ENCODE results near the gene ASIC2.

Gene ASIC2

GRCh38 chr17:33028061-33028460 is 265.0 kb downstream of the ASIC2 start:
- DNase-seq = no peak
- H3K9me3 Mint-ChIP-seq = no peaks in the 10 kb centered on the region
- H3K36me3 Mint-ChIP-seq (ENCODE audit: insufficient read depth) = no peaks in the 10 kb centered on the region
- ATAC-seq (replicated peaks) = no peak
- H3K27me3 Mint-ChIP-seq = peaks cover 17 to 49% of the 10 kb centered on the region in 2 donors
- no peak overlapping the region for H3K27ac Mint-ChIP-seq
- no peak overlapping the region for H3K4me3 Mint-ChIP-seq
- no peaks in the 10 kb centered on the region for H3K4me1 Mint-ChIP-seq (ENCODE audit: low read depth in 2 of 2)

GRCh38 chr17:33024688-33025486 is 268.2 kb downstream of the ASIC2 start:
- H3K4me3 Mint-ChIP-seq = no peak overlapping the region
- no peaks in the 10 kb centered on the region for H3K36me3 Mint-ChIP-seq (ENCODE audit: insufficient read depth)
- no peaks in the 10 kb centered on the region for H3K4me1 Mint-ChIP-seq (ENCODE audit: low read depth in 2 of 2)
- no peak overlapping the region for H3K27ac Mint-ChIP-seq
- H3K27me3 Mint-ChIP-seq = peaks cover 12 to 58% of the 10 kb centered on the region in 2 donors
- no peak for DNase-seq
- no peaks in the 10 kb centered on the region for H3K9me3 Mint-ChIP-seq
- ATAC-seq (replicated peaks) = no peak

GRCh38 chr17:33023790-33024189 is 269.3 kb downstream of the ASIC2 start:
- H3K9me3 Mint-ChIP-seq = no peaks in the 10 kb centered on the region
- no peak for DNase-seq
- H3K4me3 Mint-ChIP-seq = no peak overlapping the region
- H3K27ac Mint-ChIP-seq = no peak overlapping the region
- H3K27me3 Mint-ChIP-seq = peaks cover 21 to 68% of the 10 kb centered on the region in 2 donors
- ATAC-seq (replicated peaks) = no peak
- no peaks in the 10 kb centered on the region for H3K36me3 Mint-ChIP-seq (ENCODE audit: insufficient read depth)
- no peaks in the 10 kb centered on the region for H3K4me1 Mint-ChIP-seq (ENCODE audit: low read depth in 2 of 2)

GRCh38 chr17:33021731-33022408 is 271.2 kb downstream of the ASIC2 start:
- H3K36me3 Mint-ChIP-seq (ENCODE audit: insufficient read depth) = no peaks in the 10 kb centered on the region
- H3K4me3 Mint-ChIP-seq = no peak overlapping the region
- no peak for ATAC-seq (replicated peaks)
- H3K27ac Mint-ChIP-seq = no peak overlapping the region
- no peaks in the 10 kb centered on the region for H3K4me1 Mint-ChIP-seq (ENCODE audit: low read depth in 2 of 2)
- H3K9me3 Mint-ChIP-seq = no peaks in the 10 kb centered on the region
- peaks cover 26 to 69% of the 10 kb centered on the region in 2 donors for H3K27me3 Mint-ChIP-seq
- DNase-seq = no peak

GRCh38 chr17:33019161-33019890 is 273.8 kb downstream of the ASIC2 start:
- no peaks in the 10 kb centered on the region for H3K9me3 Mint-ChIP-seq
- peaks cover 24 to 71% of the 10 kb centered on the region in 2 donors for H3K27me3 Mint-ChIP-seq

GRCh38 chr17:33017366-33017765 is 275.7 kb downstream of the ASIC2 start:
- Mint-ChIP-seq H3K4me3 (no peak overlapping the region), H3K27ac (no peak overlapping the region), H3K9me3 (no peaks in the 10 kb centered on the region), H3K36me3 (ENCODE audit: insufficient read depth) (no peaks in the 10 kb centered on the region), H3K27me3 (peaks cover 26 to 79% of the 10 kb centered on the region in 2 donors), H3K4me1 (ENCODE audit: low read depth in 2 of 2) (no peaks in the 10 kb centered on the region)
- DNase-seq = no peak
- no peak for ATAC-seq (replicated peaks)

More at GRCh38 chr17:33019161-33019890, 273.8 kb downstream of the ASIC2 start:
- DNase-seq (no peak), ATAC-seq (replicated peaks) (no peak)
- H3K36me3 Mint-ChIP-seq (ENCODE audit: insufficient read depth) = no peaks in the 10 kb centered on the region
- no peak overlapping the region for H3K27ac Mint-ChIP-seq
- H3K4me3 Mint-ChIP-seq = no peak overlapping the region
- H3K4me1 Mint-ChIP-seq (ENCODE audit: low read depth in 2 of 2) = no peaks in the 10 kb centered on the region

GRCh38 chr17:33016920-33017319 is 276.2 kb downstream of the ASIC2 start:
- H3K4me3 Mint-ChIP-seq = no peak overlapping the region
- H3K36me3 Mint-ChIP-seq (ENCODE audit: insufficient read depth) = no peaks in the 10 kb centered on the region
- DNase-seq (no peak), ATAC-seq (replicated peaks) (no peak)
- no peak overlapping the region for H3K27ac Mint-ChIP-seq
- no peaks in the 10 kb centered on the region for H3K9me3 Mint-ChIP-seq
- no peaks in the 10 kb centered on the region for H3K4me1 Mint-ChIP-seq (ENCODE audit: low read depth in 2 of 2)
- peaks cover 24 to 80% of the 10 kb centered on the region in 2 donors for H3K27me3 Mint-ChIP-seq

GRCh38 chr17:33015716-33016346 is 277.3 kb downstream of the ASIC2 start:
- Mint-ChIP-seq H3K27ac (no peak overlapping the region), H3K4me3 (no peak overlapping the region), H3K27me3 (peaks cover 32 to 91% of the 10 kb centered on the region in 2 donors), H3K4me1 (ENCODE audit: low read depth in 2 of 2) (no peaks in the 10 kb centered on the region), H3K36me3 (ENCODE audit: insufficient read depth) (no peaks in the 10 kb centered on the region), H3K9me3 (no peaks in the 10 kb centered on the region)
- DNase-seq = no peak
- ATAC-seq (replicated peaks) = no peak

GRCh38 chr17:33014751-33015150 is 278.3 kb downstream of the ASIC2 start:
- DNase-seq (no peak), ATAC-seq (replicated peaks) (no peak)
- Mint-ChIP-seq H3K9me3 (no peaks in the 10 kb centered on the region), H3K27me3 (peaks cover 32 to 94% of the 10 kb centered on the region in 2 donors), H3K27ac (no peak overlapping the region), H3K4me3 (no peak overlapping the region), H3K36me3 (ENCODE audit: insufficient read depth) (no peaks in the 10 kb centered on the region), H3K4me1 (ENCODE audit: low read depth in 2 of 2) (no peaks in the 10 kb centered on the region)

- no peak overlapping the region for H3K27ac Mint-ChIP-seq
- H3K4me1 Mint-ChIP-seq (ENCODE audit: low read depth in 2 of 2) = no peaks in the 10 kb centered on the region
- H3K27me3 Mint-ChIP-seq = peaks cover 28 to 94% of the 10 kb centered on the region in 2 donors
- ATAC-seq (replicated peaks) (no peak), DNase-seq (no peak)
- H3K36me3 Mint-ChIP-seq (ENCODE audit: insufficient read depth) = no peaks in the 10 kb centered on the region
- no peaks in the 10 kb centered on the region for H3K9me3 Mint-ChIP-seq
- no peak overlapping the region for H3K4me3 Mint-ChIP-seq
Measured at GRCh38 chr17:33013596-33014375, 279.3 kb downstream of the ASIC2 start.

- ATAC-seq (replicated peaks) (no peak), DNase-seq (no peak)
- Mint-ChIP-seq H3K4me3 (no peak overlapping the region), H3K27me3 (peaks cover 26 to 88% of the 10 kb centered on the region in 2 donors), H3K4me1 (ENCODE audit: low read depth in 2 of 2) (no peaks in the 10 kb centered on the region), H3K9me3 (no peaks in the 10 kb centered on the region), H3K36me3 (ENCODE audit: insufficient read depth) (no peaks in the 10 kb centered on the region), H3K27ac (no peak overlapping the region)
Measured at GRCh38 chr17:33012522-33013033, 280.5 kb downstream of the ASIC2 start.

- Mint-ChIP-seq H3K27me3 (peaks cover 40 to 81% of the 10 kb centered on the region in 2 donors), H3K4me3 (no peak overlapping the region), H3K27ac (no peak overlapping the region), H3K36me3 (ENCODE audit: insufficient read depth) (no peaks in the 10 kb centered on the region), H3K9me3 (no peaks in the 10 kb centered on the region), H3K4me1 (ENCODE audit: low read depth in 2 of 2) (no peaks in the 10 kb centered on the region)
- DNase-seq (no peak), ATAC-seq (replicated peaks) (no peak)
Measured at GRCh38 chr17:33009636-33010035, 283.5 kb downstream of the ASIC2 start.
